IMR-90 (cell line): ENCODE results near the gene UGT1A4.

Experiments
- NFE2L2 ChIP-seq: fragments of 150-350 bp; IDR thresholded peaks from 2 replicates; pipeline ENCODE4 v1.6.1; 2016; ENCODE audit warnings: low read depth, mild to moderate bottlenecking, low read length
- POLR2A ChIP-seq: IDR thresholded peaks from 2 replicates; pipeline ENCODE4 v1.6.1; 2012; ENCODE audit warnings: mild to moderate bottlenecking, low read depth, low read length
- RCOR1 ChIP-seq: IDR thresholded peaks from 2 replicates; pipeline ENCODE4 v1.6.1; 2012; ENCODE audit warnings: mild to moderate bottlenecking, low read length, improper control_type of control experiment; ENCODE audit not compliant: insufficient replicate concordance
- TF ChIP-seq, protein P1 (sequence below): conservative IDR thresholded peaks from 2 replicates; pipeline ENCODE4 v1.5.1; 2012; ENCODE audit warnings: mild to moderate bottlenecking, low read depth, low read length, improper control_type of control experiment

- TF ChIP-seq, protein P1, sequence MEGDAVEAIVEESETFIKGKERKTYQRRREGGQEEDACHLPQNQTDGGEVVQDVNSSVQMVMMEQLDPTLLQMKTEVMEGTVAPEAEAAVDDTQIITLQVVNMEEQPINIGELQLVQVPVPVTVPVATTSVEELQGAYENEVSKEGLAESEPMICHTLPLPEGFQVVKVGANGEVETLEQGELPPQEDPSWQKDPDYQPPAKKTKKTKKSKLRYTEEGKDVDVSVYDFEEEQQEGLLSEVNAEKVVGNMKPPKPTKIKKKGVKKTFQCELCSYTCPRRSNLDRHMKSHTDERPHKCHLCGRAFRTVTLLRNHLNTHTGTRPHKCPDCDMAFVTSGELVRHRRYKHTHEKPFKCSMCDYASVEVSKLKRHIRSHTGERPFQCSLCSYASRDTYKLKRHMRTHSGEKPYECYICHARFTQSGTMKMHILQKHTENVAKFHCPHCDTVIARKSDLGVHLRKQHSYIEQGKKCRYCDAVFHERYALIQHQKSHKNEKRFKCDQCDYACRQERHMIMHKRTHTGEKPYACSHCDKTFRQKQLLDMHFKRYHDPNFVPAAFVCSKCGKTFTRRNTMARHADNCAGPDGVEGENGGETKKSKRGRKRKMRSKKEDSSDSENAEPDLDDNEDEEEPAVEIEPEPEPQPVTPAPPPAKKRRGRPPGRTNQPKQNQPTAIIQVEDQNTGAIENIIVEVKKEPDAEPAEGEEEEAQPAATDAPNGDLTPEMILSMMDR = no peak
- TF ChIP-seq POLR2A = no peak
- no peak for TF ChIP-seq RCOR1
- TF ChIP-seq NFE2L2 = no peak
These were observed 43.5 kb upstream of the UGT1A4 start for GRCh38 chr2:233674995-233675394.
